ENCODE data around the gene INSYN2B. TPM values are rescaled to one million over a fixed set of nuclear protein-coding genes. Genes with fewer than 3 reads are reported as not detected.
A peak's percentile ranks its signal among the peaks of the same experiment; 100 is the strongest.

Gene INSYN2B
- total RNA-seq, 1 experiment from 2014 or later, result 1.5 TPM

DNA sequence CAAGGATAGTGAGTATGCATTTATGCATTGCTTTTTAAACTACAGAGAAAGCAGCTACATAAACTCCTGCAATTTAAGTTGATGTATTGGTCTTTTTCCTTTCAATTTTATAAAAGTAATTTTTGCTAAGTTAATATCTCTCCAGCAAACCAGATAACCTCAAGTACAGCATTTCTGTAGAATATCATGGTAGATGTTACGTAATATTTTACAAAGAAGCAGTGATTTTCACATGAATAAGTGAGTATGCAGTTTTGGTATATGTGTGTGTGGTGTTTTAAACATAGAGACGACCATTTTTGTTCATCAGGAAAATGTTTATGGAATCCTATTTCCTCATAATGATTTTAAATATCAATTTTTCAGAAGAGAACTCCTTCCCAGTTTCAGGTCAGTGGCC, 118.9 kb downstream of the INSYN2B start:
- intact Hi-C loops (cut with micrococcal nuclease), result no loop called here
- Histone ChIP-seq H3K9me2 (replicated peaks; ENCODE audit: low read length) (no peaks in the 10 kb centered on the region), H4K20me1 (ENCODE audit: low read length) (no peaks in the 10 kb centered on the region), H3K9ac (ENCODE audit: low read length) (no peak overlapping the region), H3K4me2 (ENCODE audit: low read length) (no peak overlapping the region), H3K36me3 (ENCODE audit: low read depth, low read length) (no peaks in the 10 kb centered on the region), H3K27me3 (ENCODE audit: low read length) (no peaks in the 10 kb centered on the region), H3K4me3 (ENCODE audit: low read length) (no peak overlapping the region), H3K4me1 (ENCODE audit: insufficient read depth, low read length) (peaks cover 17% of the 10 kb centered on the region; the same call in 1 of the 2 replicates), H2AFZ (ENCODE audit: low read length) (no peak overlapping the region), H3F3A (ENCODE audit: low read length, unreplicated experiment) (no peaks in the 10 kb centered on the region), H3K79me2 (ENCODE audit: low read length) (no peaks in the 10 kb centered on the region), H3K27ac (ENCODE audit: low read length) (0 out of 2 replicates have a peak overlapping the region, but pooled peaks have one; percentile 6), H3K9me3 (ENCODE audit: low read length) (no peaks in the 10 kb centered on the region)
- TF ChIP-seq EZH2 (IDR thresholded peaks at IDR 0.05; ENCODE audit: low read length, unreplicated experiment), result no peak
- no peak for TF ChIP-seq CTCF (conservative IDR thresholded peaks at IDR 0.05; ENCODE audit: low read depth, low read length)
- TF ChIP-seq EZH2phosphoT487 (IDR thresholded peaks at IDR 0.05; ENCODE audit: borderline replicate concordance, low read length), result no peak
- BruUV-seq (replicated peaks), result no TSS peak
- POLR2A ChIA-PET (ENCODE audit: unreplicated experiment), result interaction anchor here (0.5 kb wide), 1 partner anchor 15 kb away, joined by 3 read pairs; no protein-coding TSS in a partner anchor
- CTCF ChIA-PET, result interaction anchor here (0.5 to 0.6 kb wide), 3 partner anchors 155 to 946 kb away, joined by 3 to 5 read pairs (median 3); no protein-coding TSS in a partner anchor
- ATAC-seq, result no peak
- DNase-seq, result no peak

GRCh38 chr5:169860585-169860984, 119.7 kb downstream of the INSYN2B start:
- ATAC-seq, result no peak
- Histone ChIP-seq H3K4me2 (ENCODE audit: low read length) (no peak overlapping the region), H3K9me3 (ENCODE audit: low read length) (no peaks in the 10 kb centered on the region), H3K4me1 (ENCODE audit: insufficient read depth, low read length) (peaks cover 20% of the 10 kb centered on the region; the same call in 1 of the 2 replicates), H3K36me3 (ENCODE audit: low read depth, low read length) (no peaks in the 10 kb centered on the region), H3F3A (ENCODE audit: low read length, unreplicated experiment) (no peaks in the 10 kb centered on the region), H3K9ac (ENCODE audit: low read length) (no peak overlapping the region), H4K20me1 (ENCODE audit: low read length) (no peaks in the 10 kb centered on the region), H3K79me2 (ENCODE audit: low read length) (no peaks in the 10 kb centered on the region), H3K27me3 (ENCODE audit: low read length) (no peaks in the 10 kb centered on the region), H3K4me3 (ENCODE audit: low read length) (no peak overlapping the region), H2AFZ (ENCODE audit: low read length) (no peak overlapping the region), H3K9me2 (replicated peaks; ENCODE audit: low read length) (no peaks in the 10 kb centered on the region), H3K27ac (ENCODE audit: low read length) (no peak overlapping the region)
- ChIA-PET POLR2A (ENCODE audit: unreplicated experiment) (no interaction called here), CTCF (interaction anchor here (0.5 kb wide), 1 partner anchor 595 kb away, joined by 5 read pairs; no protein-coding TSS in a partner anchor)
- TF ChIP-seq EZH2phosphoT487 (IDR thresholded peaks at IDR 0.05; ENCODE audit: borderline replicate concordance, low read length), result no peak
- no peak for TF ChIP-seq EZH2 (IDR thresholded peaks at IDR 0.05; ENCODE audit: low read length, unreplicated experiment)
- TF ChIP-seq CTCF (conservative IDR thresholded peaks at IDR 0.05; ENCODE audit: low read depth, low read length), result no peak
- no TSS peak for BruUV-seq (replicated peaks)
- intact Hi-C loops (cut with micrococcal nuclease), result no loop called here
- DNase-seq, result no peak

DNA sequence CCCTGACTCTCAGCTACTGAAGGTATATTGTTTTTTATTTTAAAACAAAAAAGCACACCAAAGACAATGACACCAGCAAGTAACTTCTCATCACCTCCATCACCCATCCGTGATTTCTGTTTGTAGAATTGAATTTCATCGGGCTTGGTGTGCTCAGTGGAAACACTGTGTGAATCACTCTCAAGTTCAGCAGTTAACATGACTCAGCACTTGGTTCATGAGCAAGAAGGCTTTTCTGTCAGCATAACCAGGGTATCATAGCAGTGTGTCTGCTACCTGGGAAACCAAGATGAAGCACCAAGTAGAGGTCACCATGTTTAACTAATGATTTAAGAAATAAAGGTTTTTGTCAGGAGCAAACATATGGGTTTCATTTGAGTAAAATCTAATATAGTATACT, 123.7 kb downstream of the INSYN2B start:
- no peak overlapping the region for H3K4me3 ChIP-seq (ENCODE audit: low read length)
- H3K4me1 ChIP-seq (ENCODE audit: insufficient read depth, low read length), result peaks cover 12% of the 10 kb centered on the region; the same call in 1 of the 2 replicates
- no peak overlapping the region for H2AFZ ChIP-seq (ENCODE audit: low read length)
- H3K27me3 ChIP-seq (ENCODE audit: low read length), result no peaks in the 10 kb centered on the region
- no peaks in the 10 kb centered on the region for H3K36me3 ChIP-seq (ENCODE audit: low read depth, low read length)
- no peaks in the 10 kb centered on the region for H3K79me2 ChIP-seq (ENCODE audit: low read length)
- H4K20me1 ChIP-seq (ENCODE audit: low read length), result no peaks in the 10 kb centered on the region
- H3K4me2 ChIP-seq (ENCODE audit: low read length), result no peak overlapping the region
- H3F3A ChIP-seq (ENCODE audit: low read length, unreplicated experiment), result no peaks in the 10 kb centered on the region
- H3K9me2 ChIP-seq (replicated peaks; ENCODE audit: low read length), result no peaks in the 10 kb centered on the region
- ATAC-seq (peak; percentile 99), DNase-seq (peak; percentile 81)
- H3K9me3 ChIP-seq (ENCODE audit: low read length), result no peaks in the 10 kb centered on the region
- CTCF ChIA-PET, result no interaction called here
- no TSS peak for BruUV-seq (replicated peaks)
- POLR2A ChIA-PET (ENCODE audit: unreplicated experiment), result no interaction called here
- H3K9ac ChIP-seq (ENCODE audit: low read length), result no peak overlapping the region
- TF ChIP-seq EZH2phosphoT487 (IDR thresholded peaks at IDR 0.05; ENCODE audit: borderline replicate concordance, low read length) (no peak), EZH2 (IDR thresholded peaks at IDR 0.05; ENCODE audit: low read length, unreplicated experiment) (no peak), CTCF (conservative IDR thresholded peaks at IDR 0.05; ENCODE audit: low read depth, low read length) (no peak)
- intact Hi-C loops (cut with micrococcal nuclease), result loop anchor here (5.0 kb wide), 1 partner anchor 126 kb away; the partner anchor contains the start of gene INSYN2B
- no peak overlapping the region for H3K27ac ChIP-seq (ENCODE audit: low read length)
